Activated CD8-positive, alpha-beta memory T cell treated with anti-CD3 and anti-CD28 coated beads for 48 hours (primary cell): ENCODE data around the gene SYT7.

Experiments used
- DNase-seq, 3 experiments: peaks; one replicate each; pipeline ENCODE4 v3.0.0-alpha.2; 2020; ENCODE audit warnings: low read depth in 2 of 3, low spot score in 2 of 3

The SYT7 gene

GRCh38 chr11:61586792-61587430, 6.0 kb upstream of the SYT7 start:
- DNase-seq: no peak

GRCh38 chr11:61585115-61585514, 4.2 kb upstream of the SYT7 start:
- DNase-seq: no peak

GRCh38 chr11:61581931-61582330, 1.1 kb upstream of the SYT7 start:
- no peak for DNase-seq

DNA sequence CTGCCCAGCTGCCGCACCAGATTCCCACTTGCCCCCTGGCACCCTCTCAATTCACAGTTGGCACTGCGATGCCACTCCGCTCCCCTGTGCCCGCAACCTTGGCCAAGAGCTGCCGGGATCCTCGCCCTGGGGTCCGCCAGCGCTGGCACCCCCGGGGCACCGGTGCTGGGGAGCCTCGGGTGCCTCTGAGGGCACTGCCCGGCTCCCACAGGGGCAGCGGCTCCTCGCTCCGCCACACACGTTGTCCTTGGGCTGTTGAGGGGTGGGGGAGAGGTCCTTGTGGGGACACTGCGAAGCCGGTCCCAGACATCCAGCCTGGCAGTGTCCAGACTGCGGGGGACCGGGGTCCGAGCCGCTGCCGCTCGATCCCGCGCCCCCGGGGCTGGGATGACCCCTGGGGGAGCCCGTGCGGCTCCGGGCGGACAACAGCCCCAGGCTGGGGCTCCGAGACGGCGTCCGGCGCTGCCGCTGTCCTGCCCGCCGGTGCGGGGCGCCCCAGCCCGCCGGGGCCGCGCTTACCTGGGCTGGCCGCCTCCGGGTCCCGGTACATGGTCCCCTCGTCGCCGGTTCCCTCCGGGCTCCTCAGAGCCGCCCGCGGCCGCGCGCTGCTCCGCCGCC, 496 bp downstream of the SYT7 start:
- DNase-seq: no peak

- no peak for DNase-seq
Measured at GRCh38 chr11:61579676-61580270, 1.1 kb downstream of the SYT7 start.

GRCh38 chr11:61578819-61579675, 1.8 kb downstream of the SYT7 start:
- no peak for DNase-seq

DNA sequence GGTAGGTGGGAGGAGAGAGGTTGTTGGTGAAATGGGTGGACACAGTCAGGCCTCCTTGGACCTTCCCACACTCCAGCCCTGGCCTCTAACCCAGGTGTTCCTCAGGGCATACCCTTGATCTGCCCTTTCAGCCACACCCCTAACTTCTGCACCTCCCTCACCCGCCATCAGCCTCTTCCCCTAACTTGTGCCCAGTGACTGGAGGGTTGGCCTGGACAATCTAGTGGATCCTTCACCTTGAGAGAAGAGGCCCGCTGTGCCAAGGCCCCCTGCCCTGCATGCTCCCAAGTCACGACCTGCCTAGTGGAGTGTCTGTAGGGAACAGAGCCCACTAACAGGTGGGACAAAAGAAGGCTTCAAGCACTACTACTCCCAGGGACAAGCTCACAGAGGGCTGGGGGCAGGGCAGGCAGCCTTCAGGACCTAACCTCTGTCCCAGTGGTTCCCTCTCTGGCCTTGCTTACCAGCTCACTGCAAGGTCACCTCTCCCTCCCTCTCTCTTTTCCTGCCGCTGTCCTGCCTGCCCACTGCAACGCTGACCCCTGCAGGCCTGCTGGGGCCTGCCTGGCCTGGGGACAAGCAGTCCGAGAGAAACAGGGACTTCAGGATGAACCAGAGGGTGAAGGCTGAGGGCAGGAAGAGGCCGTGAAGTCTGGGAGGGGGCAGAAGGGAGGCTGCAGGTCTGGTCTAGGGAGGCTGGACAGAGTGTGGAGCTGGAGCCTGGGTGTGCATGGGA, 3.3 kb downstream of the SYT7 start:
- DNase-seq: no peak

DNA sequence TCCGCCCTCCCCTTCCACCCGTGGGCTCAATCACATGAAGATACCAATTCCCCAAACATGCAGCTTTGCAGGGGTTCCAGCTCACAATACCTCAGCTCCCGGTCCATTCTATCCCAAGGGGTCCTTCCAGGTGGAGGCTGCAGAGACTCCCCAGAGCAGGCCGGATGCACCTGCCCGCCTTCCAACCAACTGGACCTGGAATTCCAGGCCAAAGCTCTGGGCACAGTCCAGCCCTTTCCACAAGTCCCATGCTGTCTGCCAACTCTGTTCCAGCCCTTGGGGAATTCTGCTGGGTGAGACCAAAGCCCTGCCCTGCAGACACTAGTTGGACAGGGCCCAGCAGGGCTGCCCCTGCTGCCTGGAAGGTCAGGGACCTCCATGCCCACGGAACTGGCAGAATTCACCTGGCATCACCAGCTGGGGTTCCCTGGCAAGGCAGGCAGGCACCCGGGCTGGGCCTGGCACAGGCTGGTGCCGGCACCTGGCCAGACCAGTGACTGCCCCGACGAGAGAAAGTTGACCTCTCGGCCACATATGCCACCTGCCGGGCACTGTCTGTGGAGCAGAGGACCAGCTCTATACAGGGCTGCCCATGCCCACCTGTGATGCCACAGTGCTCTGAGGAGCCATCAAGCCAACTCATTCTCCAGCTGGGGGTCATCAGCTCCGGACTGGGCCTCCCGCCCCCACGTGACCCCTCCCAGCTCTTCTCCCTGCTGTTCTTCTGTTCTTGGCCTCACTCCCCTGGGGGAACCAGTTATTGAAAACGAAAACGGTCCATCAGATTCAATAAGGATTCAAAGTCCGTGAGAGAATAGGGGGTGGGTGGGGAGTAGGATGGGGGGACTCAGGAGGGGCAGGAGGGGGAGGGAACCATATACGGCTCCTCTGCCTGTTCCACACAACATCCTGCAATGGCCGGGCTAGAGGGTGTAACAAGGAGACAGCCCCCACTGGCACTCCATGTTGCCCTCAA, 4.7 kb downstream of the SYT7 start:
- no peak for DNase-seq

DNA sequence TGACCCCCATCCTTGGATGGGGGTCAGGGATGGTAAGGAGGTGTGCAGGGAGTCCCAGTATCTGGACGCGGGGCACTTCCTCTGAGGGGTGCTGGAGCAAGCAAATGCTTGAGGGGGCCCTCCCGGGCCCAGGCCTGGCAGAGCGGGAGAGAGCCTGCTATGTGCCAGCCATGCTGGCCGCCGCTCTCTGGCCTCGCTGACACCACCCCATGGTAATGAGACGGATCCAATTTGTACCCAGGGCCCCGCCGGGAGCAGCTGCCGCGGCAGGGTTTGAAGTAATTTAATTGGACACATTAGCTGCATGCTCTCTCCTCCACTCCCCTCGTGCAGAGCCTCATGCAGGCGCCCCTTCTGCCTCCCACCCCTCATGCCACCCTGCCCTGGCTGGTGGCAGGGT, 6.3 kb downstream of the SYT7 start:
- no peak for DNase-seq

DNA sequence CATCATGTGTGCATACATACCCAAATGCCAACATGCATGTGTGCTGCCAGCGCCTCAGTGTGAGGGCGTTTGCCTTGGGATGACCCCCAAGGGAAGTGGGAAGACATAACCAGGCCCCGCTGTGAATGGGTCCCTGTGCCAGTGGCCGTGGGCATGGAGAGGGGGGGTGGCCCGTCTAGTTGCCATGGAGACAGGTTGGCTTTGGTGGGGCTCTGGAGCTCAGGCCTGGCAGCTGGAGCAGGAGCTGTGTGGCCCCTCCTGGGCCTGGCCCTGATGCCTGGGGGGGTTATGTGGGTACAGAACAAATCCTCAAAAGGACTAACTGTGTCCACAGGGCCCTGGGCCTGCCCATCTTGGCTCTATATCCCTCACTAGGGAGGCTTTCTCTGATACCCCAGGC, 8.0 kb downstream of the SYT7 start:
- DNase-seq: no peak

DNA sequence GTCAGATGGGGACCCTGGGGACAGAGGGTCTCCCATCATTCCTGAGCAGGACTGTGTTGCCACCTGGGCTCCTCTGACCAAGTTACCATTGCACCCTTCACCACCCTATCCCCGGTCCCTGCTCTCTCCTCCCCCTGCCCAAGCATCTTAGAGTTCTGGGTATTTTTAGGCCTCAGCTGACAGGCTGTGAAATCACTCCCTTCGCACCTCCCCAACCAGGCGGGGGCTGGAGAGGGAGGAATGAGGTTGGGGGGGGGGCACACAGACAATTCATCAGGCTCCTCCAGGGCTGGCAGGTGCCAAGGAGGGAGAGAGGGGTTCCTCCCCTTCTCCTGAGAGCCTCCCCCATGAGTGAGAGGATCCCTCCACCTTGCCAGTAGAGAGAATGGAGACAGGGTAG, 9.0 kb downstream of the SYT7 start:
- DNase-seq: no peak

- no peak for DNase-seq
Measured at GRCh38 chr11:61571337-61571736, 9.5 kb downstream of the SYT7 start.

- no peak for DNase-seq
Measured at GRCh38 chr11:61569701-61570100, 11.2 kb downstream of the SYT7 start.

DNA sequence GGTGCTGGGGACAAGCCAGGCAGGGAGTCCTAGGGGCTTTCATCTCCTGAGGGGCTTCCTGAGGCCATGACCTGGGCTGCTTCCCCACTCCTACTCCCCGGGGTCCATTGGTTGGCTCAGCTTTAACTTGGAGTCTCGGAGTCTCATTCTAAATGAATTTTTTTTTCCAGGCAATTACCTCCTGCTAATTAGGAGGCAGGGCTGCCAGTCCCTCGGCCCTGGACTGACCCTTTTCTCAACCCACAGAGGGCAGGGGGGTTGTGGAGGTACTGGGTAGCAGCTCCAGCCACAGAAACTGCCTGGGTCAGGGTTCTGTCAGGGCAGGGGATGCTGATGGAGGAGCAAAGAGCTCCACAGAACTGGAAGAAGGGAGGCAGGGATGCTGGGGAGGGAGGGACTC, 11.9 kb downstream of the SYT7 start:
- DNase-seq: no peak

GRCh38 chr11:61567286-61568061, 13.4 kb downstream of the SYT7 start:
- peak; percentile 25 to 75 (median 51) for DNase-seq

GRCh38 chr11:61564936-61565696, 15.8 kb downstream of the SYT7 start:
- DNase-seq: no peak

- DNase-seq: no peak
Measured at GRCh38 chr11:61560751-61561150, 20.1 kb downstream of the SYT7 start.

DNA sequence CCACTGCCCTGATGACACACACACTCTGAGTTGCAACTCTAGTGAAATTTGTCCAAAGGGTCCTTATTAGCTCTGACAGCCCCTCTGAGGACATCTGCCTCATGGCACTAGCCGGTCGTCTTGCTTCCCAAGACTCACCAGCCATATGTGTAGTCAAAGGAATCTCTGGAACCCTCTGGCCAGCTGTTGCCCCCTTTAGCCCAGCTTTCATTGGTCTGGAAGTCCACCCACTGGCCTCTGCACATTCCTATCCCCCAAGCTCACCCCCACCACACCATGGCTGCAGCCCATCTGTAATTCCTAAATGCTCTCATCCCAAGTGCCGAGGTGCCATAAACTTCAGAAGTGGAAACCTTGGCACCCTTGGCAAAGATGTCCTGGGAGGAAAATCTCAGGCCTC, 24.3 kb downstream of the SYT7 start:
- no peak for DNase-seq

DNA sequence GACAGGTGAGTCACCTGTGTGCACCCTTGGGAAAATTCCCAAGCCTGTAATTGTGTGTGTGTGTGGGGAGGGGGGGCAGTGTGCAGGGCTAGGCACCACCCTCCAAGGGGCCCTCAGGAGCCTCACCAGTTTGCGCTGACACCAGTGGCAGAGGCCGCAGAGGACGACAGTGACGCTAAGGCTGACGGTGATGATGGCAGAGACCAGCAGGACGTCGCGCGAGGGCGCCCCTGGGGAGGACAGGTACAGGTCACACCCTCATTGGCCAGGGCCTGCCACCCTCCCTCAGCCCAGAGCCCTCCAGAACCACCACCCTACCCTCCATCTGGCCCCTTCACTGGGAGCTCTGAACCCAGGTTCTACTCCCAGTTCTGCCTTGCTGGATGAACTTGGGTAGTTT, 24.9 kb downstream of the SYT7 start:
- no peak for DNase-seq
